Nucleus accumbens (tissue), 56 donors: ENCODE results near the gene BPGM.

Experiments
- DNase-seq, 56 donors: peaks; one replicate each; lab custom pipeline; 2025; lab: John Stamatoyannopoulos, UW

The BPGM gene

GRCh38 chr7:134694299-134694698, 47.6 kb downstream of the BPGM start:
- DNase-seq = no peak

GRCh38 chr7:134694767-134695166, 48.1 kb downstream of the BPGM start:
- no peak for DNase-seq

- no peak for DNase-seq
Observed at GRCh38 chr7:134695321-134695860, 48.7 kb downstream of the BPGM start.

- DNase-seq = no peak
Observed at GRCh38 chr7:134696261-134696660, 49.6 kb downstream of the BPGM start.

- no peak for DNase-seq
Observed at GRCh38 chr7:134697205-134697886, 50.7 kb downstream of the BPGM start.

- DNase-seq = no peak
Observed at GRCh38 chr7:134698481-134698880, 51.8 kb downstream of the BPGM start.

GRCh38 chr7:134699021-134699818, 52.6 kb downstream of the BPGM start:
- DNase-seq = no peak

- DNase-seq = no peak
Observed at GRCh38 chr7:134699899-134700298, 53.2 kb downstream of the BPGM start.

GRCh38 chr7:134701272-134701671, 54.6 kb downstream of the BPGM start:
- peak in 4 of 56 donors; percentile 3 to 11 (median 9) for DNase-seq

GRCh38 chr7:134702366-134703240, 56.0 kb downstream of the BPGM start:
- no peak for DNase-seq

GRCh38 chr7:134703241-134703594, 56.6 kb downstream of the BPGM start:
- no peak for DNase-seq

GRCh38 chr7:134703782-134704181, 57.1 kb downstream of the BPGM start:
- DNase-seq = no peak

GRCh38 chr7:134704827-134705226, 58.2 kb downstream of the BPGM start:
- no peak for DNase-seq

GRCh38 chr7:134705716-134706115, 59.1 kb downstream of the BPGM start:
- DNase-seq = no peak

GRCh38 chr7:134706468-134706867, 59.8 kb downstream of the BPGM start:
- DNase-seq = no peak

- DNase-seq = no peak
Observed at GRCh38 chr7:134707663-134708378, 61.2 kb downstream of the BPGM start.

GRCh38 chr7:134708692-134709091, 62.0 kb downstream of the BPGM start:
- DNase-seq = no peak

- DNase-seq = no peak
Observed at GRCh38 chr7:134709197-134709596, 62.5 kb downstream of the BPGM start.

- no peak for DNase-seq
Observed at GRCh38 chr7:134710511-134710853, 63.8 kb downstream of the BPGM start.

GRCh38 chr7:134710854-134711624, 64.4 kb downstream of the BPGM start:
- no peak for DNase-seq
